HL-60 (cell line): ENCODE data around the gene NAE1.
A peak's percentile ranks its signal among the peaks of the same experiment; 100 is the strongest.

Experiments used
- DNase-seq, 2 experiments: peaks; one replicate each; pipeline ENCODE4 v3.0.0-alpha.2; 2010 to 2020; ENCODE audit warnings: low read depth in 1 of 2, low spot score in 1 of 2
- H3K27ac ChIP-seq: fragments of 250-450 bp; sonication (Bioruptor Pico); replicated peaks from 2 replicates; pipeline ENCODE4 v1.5.1; 2020; ENCODE audit warnings: mild to moderate bottlenecking, moderate library complexity
- H3K27me3 ChIP-seq: fragments of 250-450 bp; sonication (Bioruptor Pico); 2 replicates; pipeline ENCODE4 v1.5.1; 2021; ENCODE audit warnings: mild to moderate bottlenecking, moderate library complexity; ENCODE audit not compliant: insufficient read depth, poor library complexity, severe bottlenecking
- H3K4me3 ChIP-seq: replicated peaks from 2 replicates; pipeline ENCODE4 v1.5.1; 2011; ENCODE audit warnings: mild to moderate bottlenecking, control low read depth, low read length; ENCODE audit not compliant: insufficient read depth
- GABPA ChIP-seq: IDR thresholded peaks from 2 replicates; pipeline ENCODE4 v1.6.1; 2012; ENCODE audit warnings: low read depth
- POLR2AphosphoS5 ChIP-seq: IDR thresholded peaks from 2 replicates; pipeline ENCODE4 v1.6.1; 2012; ENCODE audit warnings: low read depth
- REST ChIP-seq: IDR thresholded peaks from 2 replicates; pipeline ENCODE4 v1.6.1; 2012; ENCODE audit warnings: low read depth; ENCODE audit not compliant: insufficient replicate concordance
- SPI1 ChIP-seq: IDR thresholded peaks from 2 replicates; pipeline ENCODE4 v1.6.1; 2012; ENCODE audit warnings: low read depth, mild to moderate bottlenecking, borderline replicate concordance
- TF ChIP-seq, protein P1 (sequence below): IDR thresholded peaks from one replicate; pipeline ENCODE4 v1.5.1; 2011; ENCODE audit warnings: low read length, control low read depth, inconsistent platforms; ENCODE audit not compliant: insufficient read depth

The NAE1 gene

DNA sequence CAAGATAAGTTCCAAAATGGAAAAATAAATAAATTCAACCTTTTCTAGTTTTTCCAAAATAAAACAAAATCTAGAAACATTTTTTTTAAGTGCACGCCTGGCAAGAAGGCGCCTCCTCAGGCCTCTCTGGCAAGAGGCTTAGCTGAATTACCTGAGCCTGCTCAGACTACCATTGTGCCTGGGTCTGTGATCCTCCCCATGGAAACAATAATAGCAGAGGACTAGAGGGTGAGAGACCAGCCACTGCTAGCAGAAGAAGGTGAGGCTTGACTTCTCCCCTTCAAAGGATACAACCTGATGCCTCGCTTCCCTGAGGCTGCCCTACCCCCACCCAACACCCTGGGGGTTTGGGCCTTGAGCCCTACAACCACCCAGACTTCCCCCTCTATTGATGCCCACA is 44.2 kb downstream of the NAE1 start:
- TF ChIP-seq REST = no peak
- no peak for TF ChIP-seq GABPA
- no peak for TF ChIP-seq POLR2AphosphoS5
- TF ChIP-seq, protein P1, sequence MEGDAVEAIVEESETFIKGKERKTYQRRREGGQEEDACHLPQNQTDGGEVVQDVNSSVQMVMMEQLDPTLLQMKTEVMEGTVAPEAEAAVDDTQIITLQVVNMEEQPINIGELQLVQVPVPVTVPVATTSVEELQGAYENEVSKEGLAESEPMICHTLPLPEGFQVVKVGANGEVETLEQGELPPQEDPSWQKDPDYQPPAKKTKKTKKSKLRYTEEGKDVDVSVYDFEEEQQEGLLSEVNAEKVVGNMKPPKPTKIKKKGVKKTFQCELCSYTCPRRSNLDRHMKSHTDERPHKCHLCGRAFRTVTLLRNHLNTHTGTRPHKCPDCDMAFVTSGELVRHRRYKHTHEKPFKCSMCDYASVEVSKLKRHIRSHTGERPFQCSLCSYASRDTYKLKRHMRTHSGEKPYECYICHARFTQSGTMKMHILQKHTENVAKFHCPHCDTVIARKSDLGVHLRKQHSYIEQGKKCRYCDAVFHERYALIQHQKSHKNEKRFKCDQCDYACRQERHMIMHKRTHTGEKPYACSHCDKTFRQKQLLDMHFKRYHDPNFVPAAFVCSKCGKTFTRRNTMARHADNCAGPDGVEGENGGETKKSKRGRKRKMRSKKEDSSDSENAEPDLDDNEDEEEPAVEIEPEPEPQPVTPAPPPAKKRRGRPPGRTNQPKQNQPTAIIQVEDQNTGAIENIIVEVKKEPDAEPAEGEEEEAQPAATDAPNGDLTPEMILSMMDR = no peak
- TF ChIP-seq SPI1 = no peak
- no peaks in the 10 kb centered on the region for H3K27me3 ChIP-seq
- no peak for DNase-seq
- H3K27ac ChIP-seq = no peak overlapping the region
- H3K4me3 ChIP-seq = no peak overlapping the region

- no peak for TF ChIP-seq REST
- TF ChIP-seq, protein P1 = no peak
- H3K27ac ChIP-seq = no peak overlapping the region
- DNase-seq = no peak
- H3K27me3 ChIP-seq = no peaks in the 10 kb centered on the region
- H3K4me3 ChIP-seq = no peak overlapping the region
Observed at GRCh38 chr16:66776457-66776856, 54.3 kb downstream of the NAE1 start.

- no peak overlapping the region for H3K4me3 ChIP-seq
- DNase-seq = no peak
- H3K27ac ChIP-seq = no peak overlapping the region
- TF ChIP-seq REST (no peak), POLR2AphosphoS5 (no peak), SPI1 (peak; percentile 62; the same call in 1 of the 2 replicates), GABPA (no peak)
- TF ChIP-seq, protein P1 = no peak
- H3K27me3 ChIP-seq = no peaks in the 10 kb centered on the region
Observed at GRCh38 chr16:66774981-66775380, 55.8 kb downstream of the NAE1 start.
